Tibial nerve (tissue), 4 donors: ENCODE results near the gene SCN9A.

Experiments
- EP300 ChIP-seq, 2 donors: sonication (generic); formaldehyde crosslinking; IDR thresholded peaks; one replicate each; pipeline ENCODE4 v1.6.1; 2017; ENCODE audit warnings: antibody characterized with exemption in 2 of 2, mild to moderate bottlenecking in 1 of 2
- POLR2A ChIP-seq, 2 donors: fragments of 450-650 bp; IDR thresholded peaks; one replicate each; pipeline ENCODE4 v1.6.1; 2017; ENCODE audit warnings: antibody characterized with exemption in 2 of 2, mild to moderate bottlenecking in 2 of 2, moderate library complexity in 2 of 2
- TF ChIP-seq, protein P1 (sequence below), 5 experiments: fragments of 200-600 bp in 3 of 5; fragments of 450-650 bp in 2 of 5; sonication (generic) in 3 of 5; IDR thresholded peaks; one replicate each; pipeline ENCODE4 v1.5.1; 2016 to 2019; ENCODE audit warnings: antibody characterized with exemption in 5 of 5, mild to moderate bottlenecking in 3 of 5, moderate library complexity in 2 of 5

DNA sequence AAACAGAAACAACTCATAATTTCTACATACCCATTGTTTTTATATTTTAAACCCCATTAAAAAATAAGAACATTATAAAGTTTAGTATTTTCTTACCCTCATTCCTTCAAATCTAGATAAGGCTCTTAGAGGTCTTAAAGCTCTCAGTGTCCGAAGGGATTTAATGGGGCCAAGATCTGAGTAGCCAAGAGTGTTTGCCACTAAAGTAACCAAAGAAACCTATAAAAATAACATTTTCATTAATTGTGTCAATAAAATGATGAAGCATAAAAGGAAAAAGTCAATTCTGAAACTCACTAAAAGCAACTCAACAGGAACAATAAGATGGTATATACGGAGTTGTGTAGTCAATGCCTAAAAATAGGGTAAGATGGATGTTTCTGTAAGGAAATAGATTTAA lies 142.5 kb downstream of the SCN9A start:
- TF ChIP-seq EP300 (IDR thresholded peaks at IDR 0.05) = no peak
- TF ChIP-seq, protein P1, sequence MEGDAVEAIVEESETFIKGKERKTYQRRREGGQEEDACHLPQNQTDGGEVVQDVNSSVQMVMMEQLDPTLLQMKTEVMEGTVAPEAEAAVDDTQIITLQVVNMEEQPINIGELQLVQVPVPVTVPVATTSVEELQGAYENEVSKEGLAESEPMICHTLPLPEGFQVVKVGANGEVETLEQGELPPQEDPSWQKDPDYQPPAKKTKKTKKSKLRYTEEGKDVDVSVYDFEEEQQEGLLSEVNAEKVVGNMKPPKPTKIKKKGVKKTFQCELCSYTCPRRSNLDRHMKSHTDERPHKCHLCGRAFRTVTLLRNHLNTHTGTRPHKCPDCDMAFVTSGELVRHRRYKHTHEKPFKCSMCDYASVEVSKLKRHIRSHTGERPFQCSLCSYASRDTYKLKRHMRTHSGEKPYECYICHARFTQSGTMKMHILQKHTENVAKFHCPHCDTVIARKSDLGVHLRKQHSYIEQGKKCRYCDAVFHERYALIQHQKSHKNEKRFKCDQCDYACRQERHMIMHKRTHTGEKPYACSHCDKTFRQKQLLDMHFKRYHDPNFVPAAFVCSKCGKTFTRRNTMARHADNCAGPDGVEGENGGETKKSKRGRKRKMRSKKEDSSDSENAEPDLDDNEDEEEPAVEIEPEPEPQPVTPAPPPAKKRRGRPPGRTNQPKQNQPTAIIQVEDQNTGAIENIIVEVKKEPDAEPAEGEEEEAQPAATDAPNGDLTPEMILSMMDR (IDR thresholded peaks at IDR 0.05) = no peak
- TF ChIP-seq POLR2A (IDR thresholded peaks at IDR 0.05) = no peak
